ENCODE data around the gene CD22.

CD22 gene

GRCh38 chr19:35295792-35296462, 33.1 kb upstream of the CD22 start:
- no peak for FAIRE-seq

GRCh38 chr19:35296644-35297514, 32.1 kb upstream of the CD22 start:
- DNase-seq (ENCODE audit: low spot score): no peak
- peak; percentile 98 for FAIRE-seq

More at GRCh38 chr19:35295792-35296462, 33.1 kb upstream of the CD22 start:
- no peak for DNase-seq (ENCODE audit: low spot score)

DNA sequence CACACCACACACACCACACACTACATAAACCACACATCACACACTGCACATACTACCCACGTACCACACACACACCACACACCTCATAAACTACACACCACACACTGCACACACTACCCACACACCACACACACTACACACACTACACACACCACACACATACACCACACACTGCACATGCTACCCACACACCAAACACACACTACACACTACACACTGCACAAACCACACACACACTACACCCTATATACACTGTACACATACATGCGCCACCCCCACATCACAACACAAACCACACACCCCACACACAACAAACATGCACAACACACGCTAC, 31.5 kb upstream of the CD22 start:
- FAIRE-seq: no peak
- DNase-seq (ENCODE audit: low spot score): no peak

DNA sequence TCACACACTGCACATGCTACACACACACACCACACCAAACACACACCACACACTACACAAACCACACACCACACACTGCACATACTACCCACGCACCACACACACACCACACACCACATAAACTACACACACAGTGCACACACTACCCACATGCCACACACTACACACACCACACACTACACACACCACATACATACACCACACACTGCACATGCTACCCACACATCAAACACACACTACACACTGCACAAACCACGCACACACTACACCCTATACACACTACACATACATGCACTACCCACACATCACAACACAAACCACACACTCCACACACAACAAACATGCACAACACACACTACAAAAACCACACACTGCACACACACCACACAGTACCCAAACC, 31.1 kb upstream of the CD22 start:
- FAIRE-seq: no peak
- no peak for DNase-seq (ENCODE audit: low spot score)

- FAIRE-seq: no peak
Measured at GRCh38 chr19:35298561-35298972, 30.4 kb upstream of the CD22 start.

GRCh38 chr19:35299523-35300338, 29.3 kb upstream of the CD22 start:
- FAIRE-seq (no peak), DNase-seq (ENCODE audit: low spot score) (no peak)

More at GRCh38 chr19:35298561-35298972, 30.4 kb upstream of the CD22 start:
- no peak for DNase-seq (ENCODE audit: low spot score)

- DNase-seq (ENCODE audit: low spot score) (no peak), FAIRE-seq (no peak)
Measured at GRCh38 chr19:35300339-35300649, 28.7 kb upstream of the CD22 start.

DNA sequence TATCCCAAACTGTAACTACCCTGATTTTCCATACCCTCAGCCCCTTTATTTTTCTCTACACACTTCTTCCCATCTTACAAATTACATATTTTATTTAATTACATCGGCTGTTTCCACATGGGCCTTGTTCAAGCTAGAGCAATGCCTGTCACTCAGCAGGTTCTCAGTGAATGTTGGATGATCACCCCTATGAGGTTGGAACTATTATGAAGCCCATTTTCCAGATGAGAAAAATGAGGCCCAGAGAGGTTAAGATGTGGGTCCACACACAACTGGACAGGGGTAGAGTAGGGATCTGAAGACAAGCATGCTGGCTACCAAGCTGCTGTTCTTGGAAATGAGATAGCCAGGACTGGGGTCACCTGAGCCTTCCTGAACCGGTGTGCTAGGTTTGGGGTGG, 27.0 kb upstream of the CD22 start:
- no peak for DNase-seq (ENCODE audit: low spot score)
- no peak for FAIRE-seq

GRCh38 chr19:35302446-35302845, 26.5 kb upstream of the CD22 start:
- FAIRE-seq (no peak), DNase-seq (ENCODE audit: low spot score) (no peak)

DNA sequence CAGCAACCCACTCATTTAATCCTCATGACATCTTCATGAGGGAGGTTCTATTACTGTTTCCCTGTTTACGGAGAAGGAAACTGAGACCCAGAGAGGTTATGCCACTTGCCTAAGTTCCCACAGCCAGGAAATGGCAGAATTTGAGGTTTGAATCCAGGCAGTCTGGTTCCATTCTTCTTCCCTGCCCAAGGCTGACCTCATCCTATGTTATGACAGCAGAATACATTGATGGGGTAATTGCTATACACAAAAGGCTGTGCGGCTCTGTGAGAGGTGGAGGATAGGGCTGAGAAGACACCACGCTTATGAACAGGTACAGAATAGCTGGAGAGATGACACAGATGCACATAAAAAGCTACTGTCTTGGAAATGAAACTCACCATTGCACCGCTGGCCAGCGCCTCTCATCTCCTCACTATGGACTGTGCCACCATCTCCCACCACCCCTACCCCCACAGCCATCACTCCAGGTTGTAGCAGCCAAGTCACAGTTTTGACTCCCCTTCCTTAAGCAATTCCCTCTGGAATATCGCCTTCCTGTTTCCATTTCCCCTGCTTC, 25.6 kb upstream of the CD22 start:
- no peak for FAIRE-seq

DNA sequence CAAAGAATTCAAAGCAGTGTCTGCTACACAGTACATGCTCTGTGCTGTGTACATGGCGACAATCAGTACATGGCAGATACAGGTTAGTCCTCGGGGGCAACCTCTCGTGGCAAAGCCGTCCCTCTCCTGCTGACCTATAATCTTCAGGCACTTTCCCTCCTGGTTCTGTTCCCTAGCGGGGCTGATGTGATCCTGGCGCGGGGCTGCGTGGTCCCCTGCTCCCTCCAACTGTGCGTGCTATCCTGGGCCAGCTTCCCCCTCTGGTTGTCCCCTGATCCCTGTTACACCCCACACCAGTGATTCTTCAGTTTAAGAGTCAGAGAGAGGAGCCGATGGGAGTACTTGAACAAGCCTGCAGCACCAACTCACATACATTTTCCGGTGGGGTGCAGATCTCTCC, 25.0 kb upstream of the CD22 start:
- FAIRE-seq (no peak), DNase-seq (ENCODE audit: low spot score) (no peak)

More for the DNA sequence above, 25.6 kb upstream of the CD22 start:
- no peak for DNase-seq (ENCODE audit: low spot score)

DNA sequence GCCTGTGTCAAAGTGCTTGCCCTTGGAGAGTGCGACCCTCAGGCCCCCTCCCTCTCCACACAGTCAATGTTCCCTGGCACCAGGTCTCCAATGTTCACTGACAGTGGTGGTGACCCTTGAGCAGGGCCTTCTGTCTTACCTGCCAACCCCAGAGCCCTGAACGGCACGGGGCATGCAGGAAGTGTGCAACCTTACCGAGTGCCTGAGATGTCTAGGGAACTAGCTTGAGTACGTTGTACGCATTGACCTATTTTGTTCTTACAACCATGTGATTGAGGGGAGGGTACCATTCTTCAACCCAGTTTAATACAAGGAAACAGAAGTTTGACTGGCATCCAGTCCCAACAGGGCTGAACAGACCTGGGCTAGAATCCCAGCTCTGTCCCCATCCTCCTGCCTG, 23.8 kb upstream of the CD22 start:
- no peak for FAIRE-seq

GRCh38 chr19:35306473-35307246, 22.3 kb upstream of the CD22 start:
- DNase-seq (ENCODE audit: low spot score) (peak; percentile 62), FAIRE-seq (no peak)

More for the DNA sequence above, 23.8 kb upstream of the CD22 start:
- no peak for DNase-seq (ENCODE audit: low spot score)

GRCh38 chr19:35307931-35308330, 21.1 kb upstream of the CD22 start:
- DNase-seq (ENCODE audit: low spot score) (no peak), FAIRE-seq (no peak)

- FAIRE-seq (no peak), DNase-seq (ENCODE audit: low spot score) (no peak)
Measured at GRCh38 chr19:35308910-35309309, 20.1 kb upstream of the CD22 start.

DNA sequence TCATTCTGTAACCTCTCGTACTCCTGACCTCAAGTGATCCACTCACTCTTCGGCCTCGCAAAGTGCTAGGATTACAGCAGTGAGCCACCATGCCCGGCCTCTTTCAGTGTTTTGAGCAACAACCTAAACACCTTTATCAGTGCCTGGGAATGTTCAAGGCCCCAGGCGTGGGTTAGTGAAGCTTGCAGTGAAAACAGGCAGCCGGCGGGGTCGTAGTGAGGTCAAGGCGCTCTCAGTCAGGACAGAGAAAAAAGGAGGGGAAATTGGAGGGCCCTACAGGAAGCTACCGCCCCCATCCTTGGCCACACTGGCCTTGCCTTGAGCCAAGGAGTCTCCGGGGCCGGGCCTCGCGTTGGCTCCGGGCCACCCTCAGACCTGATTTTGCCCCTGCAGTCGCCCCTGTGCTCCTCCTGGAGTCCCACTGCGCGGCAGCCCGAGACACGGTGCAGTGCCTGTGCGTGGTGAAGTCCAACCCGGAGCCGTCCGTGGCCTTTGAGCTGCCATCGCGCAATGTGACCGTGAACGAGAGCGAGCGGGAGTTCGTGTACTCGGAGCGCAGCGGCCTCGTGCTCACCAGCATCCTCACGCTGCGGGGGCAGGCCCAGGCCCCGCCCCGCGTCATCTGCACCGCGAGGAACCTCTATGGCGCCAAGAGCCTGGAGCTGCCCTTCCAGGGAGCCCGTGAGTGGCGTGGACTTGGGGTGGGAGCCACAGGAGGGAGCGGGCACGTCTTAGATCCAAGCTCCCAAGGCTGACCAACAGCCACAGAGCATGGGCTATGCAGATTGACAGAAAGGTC, 19.3 kb upstream of the CD22 start:
- DNase-seq (ENCODE audit: low spot score) (no peak), FAIRE-seq (no peak)

GRCh38 chr19:35310331-35310730, 18.7 kb upstream of the CD22 start:
- FAIRE-seq: no peak
- no peak for DNase-seq (ENCODE audit: low spot score)

- DNase-seq (ENCODE audit: low spot score): no peak
- FAIRE-seq: no peak
Measured at GRCh38 chr19:35310811-35311465, 18.0 kb upstream of the CD22 start.

DNA sequence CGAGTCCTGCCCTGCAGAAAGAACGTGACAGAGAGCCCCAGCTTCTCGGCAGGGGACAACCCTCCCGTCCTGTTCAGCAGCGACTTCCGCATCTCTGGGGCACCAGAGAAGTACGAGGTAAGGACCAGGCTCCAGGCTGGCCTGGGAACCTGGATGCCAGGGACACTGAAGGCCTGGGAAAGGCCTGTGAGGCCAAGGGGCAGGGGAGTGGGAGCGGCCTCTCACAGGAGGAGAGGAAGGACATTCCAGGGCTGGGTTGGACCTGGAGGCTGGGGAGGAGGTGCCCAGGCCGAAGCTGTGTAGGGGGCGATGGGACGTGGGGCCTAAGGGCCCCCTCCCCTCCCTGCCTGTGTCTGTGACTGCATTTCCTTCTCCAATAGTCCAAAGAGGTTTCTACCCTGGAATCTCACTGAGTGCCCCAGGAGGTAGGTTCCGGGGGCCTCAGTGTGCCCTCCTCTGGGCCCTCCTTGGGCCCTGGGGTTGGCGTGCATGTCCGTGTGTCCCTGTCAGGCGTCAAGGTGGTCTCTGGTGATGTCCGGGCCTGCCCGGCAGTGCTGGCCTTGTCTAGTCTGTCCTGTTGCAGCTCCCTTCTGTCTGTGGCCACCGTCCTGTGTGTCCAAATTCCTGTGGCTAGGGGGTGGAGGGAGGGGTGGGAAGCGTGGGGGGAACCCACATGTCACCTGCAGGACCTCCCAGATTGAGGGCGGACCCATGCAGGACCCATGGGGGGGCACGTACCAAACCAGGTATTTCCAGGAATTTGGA, 16.9 kb upstream of the CD22 start:
- FAIRE-seq (no peak), DNase-seq (ENCODE audit: low spot score) (peak; percentile 71)

Measured in urothelium cell line (cell line).